ENCODE measurements around the gene IL1RAPL1.
"Not testable (repeated sequence)": the region's sequence is repeated elsewhere in the genome, so short reads cannot be mapped to it uniquely, and the experiment has no call there.

IL1RAPL1 gene

GRCh38 chrX:29090811-29091210, 503.6 kb downstream of the IL1RAPL1 start:
- no peak for DNase-seq (ENCODE audit: low read depth in 4 of 4, low spot score in 1 of 4)

- no peak for DNase-seq (ENCODE audit: low read depth in 4 of 4, low spot score in 1 of 4)
These were observed 520.0 kb downstream of the IL1RAPL1 start for GRCh38 chrX:29107231-29107630.

- no peak for DNase-seq (ENCODE audit: low read depth in 4 of 4, low spot score in 1 of 4)
These were observed 522.8 kb downstream of the IL1RAPL1 start for GRCh38 chrX:29110041-29110440.

- no peak for DNase-seq (ENCODE audit: low read depth in 4 of 4, low spot score in 1 of 4)
These were observed 526.0 kb downstream of the IL1RAPL1 start for GRCh38 chrX:29113221-29113620.

- not testable (repeated sequence) for DNase-seq (ENCODE audit: low read depth in 4 of 4, low spot score in 1 of 4)
These were observed 535.6 kb downstream of the IL1RAPL1 start for GRCh38 chrX:29122817-29123216.

- DNase-seq (ENCODE audit: low read depth in 4 of 4, low spot score in 1 of 4) = no peak
These were observed 543.7 kb downstream of the IL1RAPL1 start for GRCh38 chrX:29130905-29131304.

- DNase-seq (ENCODE audit: low read depth in 4 of 4, low spot score in 1 of 4) = no peak
These were observed 549.7 kb downstream of the IL1RAPL1 start for GRCh38 chrX:29136904-29137303.

GRCh38 chrX:29138003-29138402, 550.8 kb downstream of the IL1RAPL1 start:
- DNase-seq (ENCODE audit: low read depth in 4 of 4, low spot score in 1 of 4) = no peak

GRCh38 chrX:29143356-29143755, 556.1 kb downstream of the IL1RAPL1 start:
- no peak for DNase-seq (ENCODE audit: low read depth in 4 of 4, low spot score in 1 of 4)

- no peak for DNase-seq (ENCODE audit: low read depth in 4 of 4, low spot score in 1 of 4)
These were observed 556.5 kb downstream of the IL1RAPL1 start for GRCh38 chrX:29143756-29144155.

GRCh38 chrX:29145316-29145715, 558.1 kb downstream of the IL1RAPL1 start:
- DNase-seq (ENCODE audit: low read depth in 4 of 4, low spot score in 1 of 4) = no peak

GRCh38 chrX:29148511-29148910, 561.3 kb downstream of the IL1RAPL1 start:
- DNase-seq (ENCODE audit: low read depth in 4 of 4, low spot score in 1 of 4) = no peak

GRCh38 chrX:29155286-29155685, 568.0 kb downstream of the IL1RAPL1 start:
- DNase-seq (ENCODE audit: low read depth in 4 of 4, low spot score in 1 of 4) = no peak

- DNase-seq (ENCODE audit: low read depth in 4 of 4, low spot score in 1 of 4) = no peak
These were observed 585.6 kb downstream of the IL1RAPL1 start for GRCh38 chrX:29172880-29173279.

GRCh38 chrX:29187264-29187663, 600.0 kb downstream of the IL1RAPL1 start:
- no peak for DNase-seq (ENCODE audit: low read depth in 4 of 4, low spot score in 1 of 4)

GRCh38 chrX:29196501-29196900, 609.3 kb downstream of the IL1RAPL1 start:
- no peak for DNase-seq (ENCODE audit: low read depth in 4 of 4, low spot score in 1 of 4)

- no peak for DNase-seq (ENCODE audit: low read depth in 4 of 4, low spot score in 1 of 4)
These were observed 628.0 kb downstream of the IL1RAPL1 start for GRCh38 chrX:29215251-29215650.

- no peak for DNase-seq (ENCODE audit: low read depth in 4 of 4, low spot score in 1 of 4)
These were observed 638.4 kb downstream of the IL1RAPL1 start for GRCh38 chrX:29225670-29226069.

GRCh38 chrX:29229802-29230201, 642.6 kb downstream of the IL1RAPL1 start:
- no peak for DNase-seq (ENCODE audit: low read depth in 4 of 4, low spot score in 1 of 4)

GRCh38 chrX:29231800-29232199, 644.6 kb downstream of the IL1RAPL1 start:
- DNase-seq (ENCODE audit: low read depth in 4 of 4, low spot score in 1 of 4) = no peak

- DNase-seq (ENCODE audit: low read depth in 4 of 4, low spot score in 1 of 4) = no peak
These were observed 646.4 kb downstream of the IL1RAPL1 start for GRCh38 chrX:29233592-29234183.

GRCh38 chrX:29237972-29238371, 650.7 kb downstream of the IL1RAPL1 start:
- DNase-seq (ENCODE audit: low read depth in 4 of 4, low spot score in 1 of 4) = no peak

- no peak for DNase-seq (ENCODE audit: low read depth in 4 of 4, low spot score in 1 of 4)
These were observed 654.6 kb downstream of the IL1RAPL1 start for GRCh38 chrX:29241809-29242208.

GRCh38 chrX:29242856-29243255, 655.6 kb downstream of the IL1RAPL1 start:
- DNase-seq (ENCODE audit: low read depth in 4 of 4, low spot score in 1 of 4) = no peak
